Right atrium auricular region (tissue), 2 donors: Measurements from ENCODE around the gene SLC8A1. TPM values are rescaled to one million over a fixed set of nuclear protein-coding genes. Genes with fewer than 3 reads are reported as not detected.

Experiments used
- DNase-seq: peaks from one replicate; pipeline ENCODE4 v3.0.0-alpha.2; 2019; ENCODE audit warnings: low spot score
- H3K27ac ChIP-seq, 2 donors: fragments of 200-600 bp; sonication (generic); 1 replicate in 1 of 2; 2 replicates in 1 of 2; pipeline ENCODE4 v1.5.1; 2016 to 2019
- H3K27me3 ChIP-seq, 2 donors: fragments of 200-600 bp; sonication (generic); one replicate each; pipeline versions ENCODE4 v1.5.1 to v1.6.0; 2017 to 2019
- H3K36me3 ChIP-seq: fragments of 200-600 bp; sonication (generic); one replicate; pipeline ENCODE4 v1.5.1; 2016
- H3K4me1 ChIP-seq, 2 donors: fragments of 200-600 bp; sonication (generic); one replicate each; pipeline versions ENCODE4 v1.5.1 to v1.6.0; 2017 to 2019
- H3K4me3 ChIP-seq, 2 donors: fragments of 200-600 bp; sonication (generic); 1 replicate in 1 of 2; 2 replicates in 1 of 2; pipeline ENCODE4 v1.5.1; 2017 to 2019; ENCODE audit warnings: mild to moderate bottlenecking in 1 of 2, moderate library complexity in 1 of 2
- H3K9me3 ChIP-seq, 2 donors: fragments of 200-600 bp; sonication (generic); one replicate each; pipeline ENCODE4 v1.5.1; 2019
- CTCF ChIP-seq, 2 donors: fragments of 200-600 bp; sonication (generic); IDR thresholded peaks; one replicate each; pipeline ENCODE4 v1.5.1; 2019; ENCODE audit warnings: antibody characterized with exemption in 2 of 2
- total RNA-seq, 2 donors: library from RNA; depleted of rRNA; stranded (reverse); fragments of >200 nt; gene quantifications; one replicate each; pipeline ENCODE4 v1.1.0, GENCODE V29; 2016

The SLC8A1 gene
- total RNA-seq, 2 donors from 2014 or later, result 493 to 738 TPM

DNA sequence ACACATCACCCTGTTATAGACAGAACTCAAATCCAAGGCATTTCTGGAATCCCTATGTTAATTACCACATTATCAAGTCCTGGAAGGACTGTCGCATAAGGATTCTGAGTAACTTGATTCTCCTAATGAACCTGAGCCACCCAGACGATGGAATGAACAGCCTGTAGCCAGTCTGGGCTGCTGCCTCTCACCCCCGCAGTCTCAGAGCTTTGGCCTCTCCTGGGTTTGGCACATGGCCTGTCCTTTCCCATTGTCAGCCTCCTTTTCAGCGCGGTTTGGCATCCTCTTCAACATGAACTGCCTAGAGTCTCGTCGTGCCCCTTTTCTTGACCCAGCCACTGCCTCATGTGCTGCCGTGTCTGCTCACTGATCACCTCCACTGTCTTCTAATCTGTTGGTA, 147.6 kb downstream of the SLC8A1 start:
- no peak overlapping the region for H3K27ac ChIP-seq
- H3K4me3 ChIP-seq, result no peak overlapping the region
- no peaks in the 10 kb centered on the region for H3K9me3 ChIP-seq
- no peak for TF ChIP-seq CTCF (IDR thresholded peaks at IDR 0.05)
- DNase-seq, result no peak
- H3K27me3 ChIP-seq, result no peaks in the 10 kb centered on the region
- H3K36me3 ChIP-seq, result no peaks in the 10 kb centered on the region
- peaks cover 0 to 41% of the 10 kb centered on the region in 2 donors for H3K4me1 ChIP-seq

GRCh38 chr2:40303746-40304145, 148.1 kb downstream of the SLC8A1 start:
- no peak for TF ChIP-seq CTCF (IDR thresholded peaks at IDR 0.05)
- H3K4me3 ChIP-seq, result no peak overlapping the region
- no peaks in the 10 kb centered on the region for H3K9me3 ChIP-seq
- H3K4me1 ChIP-seq, result peaks cover 0 to 41% of the 10 kb centered on the region in 2 donors
- no peaks in the 10 kb centered on the region for H3K36me3 ChIP-seq
- DNase-seq, result no peak
- no peaks in the 10 kb centered on the region for H3K27me3 ChIP-seq
- no peak overlapping the region for H3K27ac ChIP-seq

DNA sequence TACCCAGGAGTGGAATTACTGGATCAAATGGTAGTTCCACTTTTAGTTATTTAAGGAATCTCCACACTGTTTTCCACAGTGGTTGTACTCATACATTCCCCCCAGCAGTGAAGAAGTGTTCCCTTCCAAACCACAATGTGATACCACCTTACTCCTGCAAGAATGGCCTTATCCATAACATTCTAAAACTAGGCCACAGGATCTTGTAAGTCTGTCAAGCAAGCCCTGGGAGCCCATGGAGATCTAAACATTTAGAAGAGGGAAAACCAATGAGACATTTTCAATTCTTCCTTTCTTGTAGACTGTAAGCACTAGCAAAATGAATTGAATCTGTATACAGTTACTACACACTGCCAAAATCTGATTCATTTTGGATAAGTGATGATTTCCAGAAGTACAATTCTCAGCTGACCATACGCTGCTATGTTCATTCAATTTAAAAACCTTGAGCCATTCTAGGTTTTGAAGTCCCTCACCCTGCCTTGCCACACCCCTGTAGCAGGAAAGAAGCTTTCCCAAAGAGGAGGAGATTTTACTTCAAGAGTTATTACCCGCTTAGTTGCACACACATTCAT, 149.1 kb downstream of the SLC8A1 start:
- no peaks in the 10 kb centered on the region for H3K9me3 ChIP-seq
- no peaks in the 10 kb centered on the region for H3K36me3 ChIP-seq
- H3K27ac ChIP-seq, result no peak overlapping the region
- TF ChIP-seq CTCF (IDR thresholded peaks at IDR 0.05), result no peak
- no peak for DNase-seq
- H3K4me3 ChIP-seq, result no peak overlapping the region
- peaks cover 0 to 41% of the 10 kb centered on the region in 2 donors for H3K4me1 ChIP-seq
- H3K27me3 ChIP-seq, result no peaks in the 10 kb centered on the region

- DNase-seq, result no peak
- TF ChIP-seq CTCF (IDR thresholded peaks at IDR 0.05), result no peak
- Histone ChIP-seq H3K4me1 (peaks cover 0 to 27% of the 10 kb centered on the region in 2 donors), H3K27me3 (no peaks in the 10 kb centered on the region), H3K27ac (no peak overlapping the region), H3K36me3 (no peaks in the 10 kb centered on the region), H3K9me3 (no peaks in the 10 kb centered on the region), H3K4me3 (no peak overlapping the region)
Measured at GRCh38 chr2:40300391-40300790, 151.5 kb downstream of the SLC8A1 start.

DNA sequence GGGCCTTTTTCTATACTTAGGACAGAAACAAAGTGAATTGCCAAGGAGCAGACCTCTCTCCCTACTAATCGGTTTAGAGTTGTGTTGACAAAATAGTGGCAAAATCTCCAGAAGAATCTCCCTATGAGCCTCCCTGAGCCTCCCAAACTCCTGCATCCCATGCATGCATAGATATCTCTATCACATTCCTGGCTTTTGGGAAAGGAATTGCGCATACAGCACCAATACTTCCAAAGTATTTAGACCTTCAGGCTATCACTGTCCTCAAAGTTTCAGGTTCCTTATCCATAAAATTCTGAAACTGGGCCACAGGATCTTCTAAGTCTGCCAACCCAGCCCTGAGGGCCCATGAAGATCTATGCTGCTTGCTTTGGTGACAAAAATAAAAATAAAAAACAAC, 152.1 kb downstream of the SLC8A1 start:
- Histone ChIP-seq H3K4me3 (no peak overlapping the region), H3K9me3 (no peaks in the 10 kb centered on the region), H3K4me1 (peaks cover 0 to 21% of the 10 kb centered on the region in 2 donors), H3K36me3 (no peaks in the 10 kb centered on the region), H3K27me3 (no peaks in the 10 kb centered on the region), H3K27ac (no peak overlapping the region)
- TF ChIP-seq CTCF (IDR thresholded peaks at IDR 0.05), result no peak
- no peak for DNase-seq

DNA sequence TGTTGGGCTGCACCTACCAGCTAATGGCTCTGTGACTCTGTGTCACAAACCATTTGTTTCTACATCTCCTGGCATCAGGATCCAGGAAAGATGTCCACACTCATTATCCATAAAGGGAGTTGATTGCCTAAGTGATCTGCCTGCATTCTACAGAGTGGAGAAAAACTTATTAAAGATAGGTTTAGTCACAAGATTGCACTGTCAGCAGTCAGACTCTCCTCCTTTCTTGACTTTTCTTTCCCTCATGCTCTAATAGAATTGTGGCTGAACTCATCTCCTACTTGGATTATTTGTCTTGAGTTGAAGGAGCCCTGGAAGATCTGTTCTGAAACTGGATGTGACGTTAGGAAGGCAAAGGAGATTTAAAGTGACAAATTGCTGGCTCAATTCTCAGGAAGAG, 152.7 kb downstream of the SLC8A1 start:
- no peak for DNase-seq
- Histone ChIP-seq H3K27ac (no peak overlapping the region), H3K4me3 (no peak overlapping the region)

More for the DNA sequence above, 152.7 kb downstream of the SLC8A1 start:
- H3K9me3 ChIP-seq, result no peaks in the 10 kb centered on the region
- no peaks in the 10 kb centered on the region for H3K27me3 ChIP-seq
- peaks cover 0 to 15% of the 10 kb centered on the region in 2 donors for H3K4me1 ChIP-seq
- TF ChIP-seq CTCF (IDR thresholded peaks at IDR 0.05), result no peak
- H3K36me3 ChIP-seq, result no peaks in the 10 kb centered on the region
